ENCODE results near the gene DEPDC7. TPM values are rescaled to one million over a fixed set of nuclear protein-coding genes. Genes with fewer than 3 reads are reported as not detected.

The DEPDC7 gene
- total RNA-seq, 1 experiment from 2014 or later: 1.6 TPM

DNA sequence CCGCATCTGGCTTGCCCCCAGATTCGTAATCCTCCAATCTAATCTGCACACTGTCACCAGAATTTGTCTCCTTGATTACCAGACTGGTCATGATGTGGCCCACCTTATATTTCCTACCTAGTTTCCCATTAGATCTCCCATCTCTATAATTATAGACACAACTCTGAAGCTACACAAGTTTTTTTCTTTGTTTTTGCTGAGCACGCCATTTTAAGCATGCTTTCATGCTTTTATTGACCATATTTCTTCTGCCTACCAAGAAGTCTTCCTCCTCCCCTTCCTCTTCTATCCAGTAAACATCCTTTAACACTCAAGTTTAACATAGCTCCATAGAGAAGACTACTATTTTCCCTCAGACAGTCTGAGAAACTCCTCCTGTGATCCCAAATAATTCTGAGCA is 24.3 kb upstream of the DEPDC7 start:
- Mint-ChIP-seq H3K9me3 (ENCODE audit: low read depth, unreplicated experiment) (peaks cover 7% of the 10 kb centered on the region), H3K4me3 (ENCODE audit: low read depth, unreplicated experiment) (no peak overlapping the region), H3K36me3 (ENCODE audit: insufficient read depth, unreplicated experiment) (no peaks in the 10 kb centered on the region), H3K4me1 (ENCODE audit: low read depth, unreplicated experiment) (no peaks in the 10 kb centered on the region), H3K27ac (ENCODE audit: unreplicated experiment) (no peak overlapping the region), H3K27me3 (ENCODE audit: unreplicated experiment) (peaks cover 13% of the 10 kb centered on the region)
- CTCF ChIA-PET: no interaction called here
- TF ChIP-seq, protein P1, sequence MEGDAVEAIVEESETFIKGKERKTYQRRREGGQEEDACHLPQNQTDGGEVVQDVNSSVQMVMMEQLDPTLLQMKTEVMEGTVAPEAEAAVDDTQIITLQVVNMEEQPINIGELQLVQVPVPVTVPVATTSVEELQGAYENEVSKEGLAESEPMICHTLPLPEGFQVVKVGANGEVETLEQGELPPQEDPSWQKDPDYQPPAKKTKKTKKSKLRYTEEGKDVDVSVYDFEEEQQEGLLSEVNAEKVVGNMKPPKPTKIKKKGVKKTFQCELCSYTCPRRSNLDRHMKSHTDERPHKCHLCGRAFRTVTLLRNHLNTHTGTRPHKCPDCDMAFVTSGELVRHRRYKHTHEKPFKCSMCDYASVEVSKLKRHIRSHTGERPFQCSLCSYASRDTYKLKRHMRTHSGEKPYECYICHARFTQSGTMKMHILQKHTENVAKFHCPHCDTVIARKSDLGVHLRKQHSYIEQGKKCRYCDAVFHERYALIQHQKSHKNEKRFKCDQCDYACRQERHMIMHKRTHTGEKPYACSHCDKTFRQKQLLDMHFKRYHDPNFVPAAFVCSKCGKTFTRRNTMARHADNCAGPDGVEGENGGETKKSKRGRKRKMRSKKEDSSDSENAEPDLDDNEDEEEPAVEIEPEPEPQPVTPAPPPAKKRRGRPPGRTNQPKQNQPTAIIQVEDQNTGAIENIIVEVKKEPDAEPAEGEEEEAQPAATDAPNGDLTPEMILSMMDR (IDR thresholded peaks at IDR 0.05; ENCODE audit: unreplicated experiment): no peak
- BruUV-seq (replicated peaks): no TSS peak
- no peak for DNase-seq
- intact Hi-C loops (cut with micrococcal nuclease; ENCODE audit: unreplicated experiment): no loop called here

DNA sequence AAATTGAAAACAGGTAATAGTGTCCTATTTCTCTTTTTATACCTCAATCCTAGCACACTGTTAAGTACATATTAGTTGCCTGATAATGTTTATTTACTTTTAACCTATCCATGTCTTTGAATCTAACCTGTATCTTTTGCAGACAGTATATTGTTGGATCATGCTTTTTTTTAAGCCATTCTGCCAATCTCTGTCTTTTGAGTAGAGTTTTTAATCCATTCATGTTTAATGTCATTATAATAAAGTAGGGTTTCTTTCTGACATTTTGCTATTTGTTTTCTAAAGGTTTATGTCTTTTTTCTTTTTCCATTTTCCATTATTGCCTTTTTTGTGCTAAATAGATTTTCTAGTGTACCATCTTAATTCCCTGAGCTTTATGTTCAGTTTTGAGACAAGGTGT is 23.8 kb upstream of the DEPDC7 start:
- Mint-ChIP-seq H3K4me3 (ENCODE audit: low read depth, unreplicated experiment) (no peak overlapping the region), H3K4me1 (ENCODE audit: low read depth, unreplicated experiment) (no peaks in the 10 kb centered on the region), H3K9me3 (ENCODE audit: low read depth, unreplicated experiment) (peaks cover 7% of the 10 kb centered on the region), H3K27me3 (ENCODE audit: unreplicated experiment) (peaks cover 18% of the 10 kb centered on the region), H3K27ac (ENCODE audit: unreplicated experiment) (no peak overlapping the region), H3K36me3 (ENCODE audit: insufficient read depth, unreplicated experiment) (no peaks in the 10 kb centered on the region)
- intact Hi-C loops (cut with micrococcal nuclease; ENCODE audit: unreplicated experiment): no loop called here
- DNase-seq: no peak
- CTCF ChIA-PET: no interaction called here
- BruUV-seq (replicated peaks): no TSS peak
- TF ChIP-seq, protein P1 (IDR thresholded peaks at IDR 0.05; ENCODE audit: unreplicated experiment): no peak

DNA sequence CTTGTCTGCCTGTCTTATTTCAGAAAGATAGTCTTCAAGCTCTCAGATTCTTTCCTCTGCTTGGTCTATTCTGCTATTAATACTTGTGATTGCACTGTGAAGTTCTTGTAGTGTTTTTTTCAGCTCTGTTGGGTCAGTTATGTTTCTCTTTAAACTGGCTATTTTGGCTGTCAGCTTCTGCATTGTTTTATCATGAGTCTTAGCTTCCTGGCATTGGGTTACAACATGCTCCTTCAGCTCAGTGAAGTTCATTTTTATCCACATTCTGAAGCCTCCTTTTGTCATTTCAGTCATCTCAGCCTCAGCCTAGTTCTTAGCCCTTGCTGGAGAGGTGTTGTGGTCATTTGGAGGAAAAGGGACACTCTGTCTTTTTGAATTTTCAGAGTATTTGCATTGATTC is 15.5 kb upstream of the DEPDC7 start:
- BruUV-seq (replicated peaks): no TSS peak
- Mint-ChIP-seq H3K9me3 (ENCODE audit: low read depth, unreplicated experiment) (no peaks in the 10 kb centered on the region), H3K27ac (ENCODE audit: unreplicated experiment) (no peak overlapping the region), H3K27me3 (ENCODE audit: unreplicated experiment) (peaks cover 44% of the 10 kb centered on the region), H3K4me1 (ENCODE audit: low read depth, unreplicated experiment) (peaks cover 8% of the 10 kb centered on the region), H3K36me3 (ENCODE audit: insufficient read depth, unreplicated experiment) (no peaks in the 10 kb centered on the region), H3K4me3 (ENCODE audit: low read depth, unreplicated experiment) (no peak overlapping the region)
- TF ChIP-seq, protein P1 (IDR thresholded peaks at IDR 0.05; ENCODE audit: unreplicated experiment): no peak
- intact Hi-C loops (cut with micrococcal nuclease; ENCODE audit: unreplicated experiment): no loop called here
- no peak for DNase-seq
- CTCF ChIA-PET: no interaction called here

DNA sequence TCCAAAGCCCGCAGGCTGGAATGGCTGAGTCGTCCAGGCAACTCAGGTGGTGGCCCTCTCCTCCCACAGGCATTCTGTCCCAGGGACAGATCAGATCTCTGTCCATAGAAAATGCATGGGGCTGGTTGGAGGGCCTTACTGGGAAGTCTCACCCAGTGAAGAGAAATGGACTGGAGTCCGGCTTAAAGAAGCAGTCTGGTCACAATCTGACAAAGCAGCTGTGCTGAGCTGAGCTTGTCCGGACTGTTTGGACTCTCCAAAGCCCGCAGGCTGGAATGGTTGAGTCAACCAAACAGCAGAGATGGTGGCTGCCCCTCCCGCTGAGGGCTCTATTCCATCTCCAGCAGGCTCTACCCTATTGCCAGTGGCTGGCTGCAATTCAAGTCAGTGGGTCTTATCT is 14.4 kb upstream of the DEPDC7 start:
- Mint-ChIP-seq H3K27me3 (ENCODE audit: unreplicated experiment) (peaks cover 33% of the 10 kb centered on the region), H3K4me3 (ENCODE audit: low read depth, unreplicated experiment) (no peak overlapping the region), H3K9me3 (ENCODE audit: low read depth, unreplicated experiment) (no peaks in the 10 kb centered on the region), H3K4me1 (ENCODE audit: low read depth, unreplicated experiment) (peaks cover 8% of the 10 kb centered on the region), H3K36me3 (ENCODE audit: insufficient read depth, unreplicated experiment) (no peaks in the 10 kb centered on the region), H3K27ac (ENCODE audit: unreplicated experiment) (no peak overlapping the region)
- CTCF ChIA-PET: no interaction called here
- intact Hi-C loops (cut with micrococcal nuclease; ENCODE audit: unreplicated experiment): no loop called here
- no peak for DNase-seq
- TF ChIP-seq, protein P1 (IDR thresholded peaks at IDR 0.05; ENCODE audit: unreplicated experiment): no peak
- BruUV-seq (replicated peaks): no TSS peak

All from Calu3 (cell line).